ENCODE results near the gene ZRANB3. TPM values are rescaled to one million over a fixed set of nuclear protein-coding genes. Genes with fewer than 3 reads are reported as not detected.

The ZRANB3 gene
- polyA plus RNA-seq, 1 donor (not counting 4 experiments of a cell fraction or from before 2014, with no cell fraction given), result 10.6 TPM

GRCh38 chr2:135532581-135532980 lies 1.6 kb upstream of the ZRANB3 start:
- H4K20me1 ChIP-seq (ENCODE audit: control insufficient read depth, extremely low read depth, insufficient read depth, low read length), result no peaks in the 10 kb centered on the region
- TF ChIP-seq CTCF (optimal IDR thresholded peaks at IDR 0.05 in 1 of 3, IDR thresholded peaks at IDR 0.05 in 1 of 3, conservative IDR thresholded peaks at IDR 0.05 in 1 of 3; ENCODE audit: extremely low read depth in 1 of 3, insufficient read depth in 2 of 3, low read length in 3 of 3) (no peak), EZH2 (IDR thresholded peaks at IDR 0.05; ENCODE audit: low read length) (no peak)
- FAIRE-seq (no peak), DNase-seq (ENCODE audit: low read depth, low spot score) (no peak)
- H3K79me2 ChIP-seq (ENCODE audit: control insufficient read depth, insufficient read depth, low read length), result peaks cover 68% of the 10 kb centered on the region
- peak overlapping the region; percentile 97 for H3K9ac ChIP-seq (ENCODE audit: control insufficient read depth, extremely low read depth, insufficient read depth, low read length)
- dilution Hi-C loops (cut with MboI; ENCODE audit: extremely low pct_ligation_motif_present, low sequenced_read_pairs), result no loop called here
- no peaks in the 10 kb centered on the region for H3K36me3 ChIP-seq (ENCODE audit: control insufficient read depth in 2 of 2, extremely low read depth in 1 of 2, insufficient read depth in 2 of 2, low read length in 2 of 2)
- H3K4me3 ChIP-seq (ENCODE audit: control insufficient read depth in 2 of 3, extremely low read depth in 1 of 3, insufficient read depth in 2 of 3, low read depth in 1 of 3, low read length in 3 of 3), result peak overlapping the region; percentile 71 to 96 (median 82)
- H3K9me3 ChIP-seq (ENCODE audit: control insufficient read depth, low read depth, low read length), result no peaks in the 10 kb centered on the region
- peak overlapping the region; percentile 99 for H3K27ac ChIP-seq (ENCODE audit: control insufficient read depth, insufficient read depth, low read length)
- H3K27me3 ChIP-seq (ENCODE audit: control insufficient read depth, extremely low read depth, insufficient read depth, low read length), result no peaks in the 10 kb centered on the region
- H3K9me1 ChIP-seq (ENCODE audit: control insufficient read depth, extremely low read depth, insufficient read depth, low read length), result no peaks in the 10 kb centered on the region
- H3K4me2 ChIP-seq (ENCODE audit: control insufficient read depth, extremely low read depth, insufficient read depth, low read depth, low read length), result peak overlapping the region; percentile 66
- peaks cover 12% of the 10 kb centered on the region for H3K4me1 ChIP-seq (ENCODE audit: control insufficient read depth, extremely low read depth, insufficient read depth, low read length)
- H2AFZ ChIP-seq (ENCODE audit: control insufficient read depth, low read length), result no peak overlapping the region

- Histone ChIP-seq H3K36me3 (ENCODE audit: control insufficient read depth in 2 of 2, extremely low read depth in 1 of 2, insufficient read depth in 2 of 2, low read length in 2 of 2) (no peaks in the 10 kb centered on the region), H3K79me2 (ENCODE audit: control insufficient read depth, insufficient read depth, low read length) (peaks cover 62% of the 10 kb centered on the region), H3K4me3 (ENCODE audit: control insufficient read depth in 2 of 3, extremely low read depth in 1 of 3, insufficient read depth in 2 of 3, low read depth in 1 of 3, low read length in 3 of 3) (peak within 1 kb of the TSS; percentile 71 to 98 (median 96)), H3K4me2 (ENCODE audit: control insufficient read depth, extremely low read depth, insufficient read depth, low read depth, low read length) (peak within 1 kb of the TSS; percentile 87), H3K4me1 (ENCODE audit: control insufficient read depth, extremely low read depth, insufficient read depth, low read length) (peaks cover 12% of the 10 kb centered on the region), H4K20me1 (ENCODE audit: control insufficient read depth, extremely low read depth, insufficient read depth, low read length) (no peaks in the 10 kb centered on the region), H3K27ac (ENCODE audit: control insufficient read depth, insufficient read depth, low read length) (peak within 1 kb of the TSS; percentile 99), H2AFZ (ENCODE audit: control insufficient read depth, low read length) (peak within 1 kb of the TSS; percentile 98), H3K9me3 (ENCODE audit: control insufficient read depth, low read depth, low read length) (no peaks in the 10 kb centered on the region), H3K9ac (ENCODE audit: control insufficient read depth, extremely low read depth, insufficient read depth, low read length) (peak within 1 kb of the TSS; percentile 97), H3K9me1 (ENCODE audit: control insufficient read depth, extremely low read depth, insufficient read depth, low read length) (no peaks in the 10 kb centered on the region), H3K27me3 (ENCODE audit: control insufficient read depth, extremely low read depth, insufficient read depth, low read length) (no peaks in the 10 kb centered on the region)
- FAIRE-seq, result no peak
- dilution Hi-C loops (cut with MboI; ENCODE audit: extremely low pct_ligation_motif_present, low sequenced_read_pairs), result no loop called here
- DNase-seq (ENCODE audit: low read depth, low spot score), result peak; percentile 99
- peak in 1 of 3 experiments; percentile 31 for TF ChIP-seq CTCF (optimal IDR thresholded peaks at IDR 0.05 in 1 of 3, IDR thresholded peaks at IDR 0.05 in 1 of 3, conservative IDR thresholded peaks at IDR 0.05 in 1 of 3; ENCODE audit: extremely low read depth in 1 of 3, insufficient read depth in 2 of 3, low read length in 3 of 3)
- TF ChIP-seq EZH2 (IDR thresholded peaks at IDR 0.05; ENCODE audit: low read length), result no peak
Observed at GRCh38 chr2:135531231-135532197, 496 bp upstream of the ZRANB3 start, which contains the start of gene R3HDM1. Gene R3HDM1 (plus strand): TSS chr2:135531484. CDS start chr2:135604846, 73,362 bp downstream.
